GM18858 (cell line): Measurements from ENCODE around the gene NBEA.

Source experiments
- ATAC-seq: cut with Tn5 transposase; IDR thresholded peaks from one replicate; pipeline ENCODE4 v1.9.1; 2021; ENCODE audit not compliant: unreplicated experiment

The NBEA gene

GRCh38 chr13:35557475-35557874 lies 615.4 kb downstream of the NBEA start:
- no peak for ATAC-seq

- no peak for ATAC-seq
Observed at GRCh38 chr13:35561540-35561939, 619.5 kb downstream of the NBEA start.

- no peak for ATAC-seq
Observed at GRCh38 chr13:35565273-35565672, 623.2 kb downstream of the NBEA start.

GRCh38 chr13:35566340-35566739 lies 624.3 kb downstream of the NBEA start:
- ATAC-seq = no peak

DNA sequence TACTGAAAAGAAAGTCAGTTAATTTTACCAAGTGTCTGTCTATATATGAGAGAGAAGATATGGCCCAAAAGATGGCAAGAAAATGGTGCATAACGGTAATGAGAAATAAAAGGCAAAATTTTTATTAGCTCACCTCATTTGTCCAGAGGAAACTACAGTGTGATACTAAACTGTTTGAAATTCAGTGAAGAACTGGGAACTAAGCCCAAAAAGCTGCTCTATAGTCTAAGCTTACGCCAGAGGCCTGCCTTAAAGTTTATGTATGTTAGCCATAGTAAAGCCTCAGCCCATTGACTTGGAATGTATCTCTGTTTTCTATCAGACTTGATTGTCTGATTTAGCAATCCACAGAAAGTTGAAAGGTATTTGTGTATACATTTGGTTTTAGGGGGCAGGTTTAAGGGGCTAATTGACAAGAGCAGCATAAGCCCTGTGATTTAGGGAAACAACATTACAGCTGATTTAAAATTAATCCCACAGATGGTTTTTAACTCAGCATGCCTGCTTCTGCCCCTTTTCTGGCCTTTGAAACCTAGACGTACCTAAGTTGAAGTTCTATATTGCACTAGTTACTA lies 625.4 kb downstream of the NBEA start:
- ATAC-seq = no peak

DNA sequence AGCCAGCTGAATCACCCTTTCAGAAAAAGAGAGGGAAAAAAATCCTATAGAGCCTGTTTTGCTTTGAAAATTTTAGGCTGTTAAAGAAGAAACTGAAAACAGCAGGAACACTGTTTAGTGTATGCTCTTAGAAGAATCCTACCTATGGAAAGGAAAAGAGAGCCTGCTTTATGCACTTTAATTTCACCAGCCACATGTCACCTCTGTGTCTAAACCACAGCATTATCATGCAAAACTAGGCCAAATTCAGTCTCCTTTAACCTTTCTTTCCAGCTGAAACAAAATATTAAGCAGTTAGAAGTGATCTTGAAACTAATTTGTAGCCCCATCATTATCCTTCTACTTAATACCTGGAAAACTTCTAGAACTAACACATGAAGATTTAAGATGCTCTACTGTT lies 631.6 kb downstream of the NBEA start:
- no peak for ATAC-seq

DNA sequence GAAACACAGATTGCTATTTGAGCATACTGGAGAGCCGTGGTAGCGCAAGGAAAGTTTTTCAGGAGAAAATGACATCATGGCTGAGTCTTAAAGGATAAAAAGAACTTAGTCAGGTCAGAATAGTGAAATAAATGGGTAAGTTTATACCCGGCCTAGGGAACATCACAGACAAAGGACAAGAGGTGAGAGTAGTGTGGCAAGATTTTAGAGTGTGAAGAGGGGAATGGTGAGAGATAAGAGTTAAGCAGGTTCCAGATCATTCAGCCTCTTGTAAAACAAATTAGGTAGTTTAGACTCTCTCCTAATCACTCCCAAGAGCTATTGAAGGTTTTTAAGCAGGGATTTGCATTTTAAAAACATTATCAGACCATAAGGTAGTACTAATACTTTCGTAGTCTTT lies 650.4 kb downstream of the NBEA start:
- ATAC-seq = no peak

- ATAC-seq = no peak
Observed at GRCh38 chr13:35593651-35594050, 651.6 kb downstream of the NBEA start.

GRCh38 chr13:35594096-35594495 lies 652.0 kb downstream of the NBEA start:
- no peak for ATAC-seq

DNA sequence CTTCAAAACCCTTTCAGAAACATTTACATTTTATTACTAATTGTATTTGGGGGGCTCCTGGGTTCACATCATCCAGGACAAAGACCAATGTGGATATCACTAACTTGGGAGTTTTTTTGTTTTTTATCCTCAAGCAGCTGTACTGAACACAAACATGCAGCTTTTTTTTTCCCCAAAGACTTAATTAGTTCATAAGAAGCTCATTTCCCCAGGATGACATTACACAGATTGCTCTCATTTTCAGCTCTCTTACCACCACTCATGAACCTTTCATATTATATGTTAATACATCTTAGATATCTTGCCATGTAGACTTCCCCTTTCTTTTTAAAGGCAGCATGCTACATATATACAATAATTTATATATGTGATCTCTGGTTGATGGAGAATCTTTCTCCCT lies 653.1 kb downstream of the NBEA start:
- no peak for ATAC-seq

DNA sequence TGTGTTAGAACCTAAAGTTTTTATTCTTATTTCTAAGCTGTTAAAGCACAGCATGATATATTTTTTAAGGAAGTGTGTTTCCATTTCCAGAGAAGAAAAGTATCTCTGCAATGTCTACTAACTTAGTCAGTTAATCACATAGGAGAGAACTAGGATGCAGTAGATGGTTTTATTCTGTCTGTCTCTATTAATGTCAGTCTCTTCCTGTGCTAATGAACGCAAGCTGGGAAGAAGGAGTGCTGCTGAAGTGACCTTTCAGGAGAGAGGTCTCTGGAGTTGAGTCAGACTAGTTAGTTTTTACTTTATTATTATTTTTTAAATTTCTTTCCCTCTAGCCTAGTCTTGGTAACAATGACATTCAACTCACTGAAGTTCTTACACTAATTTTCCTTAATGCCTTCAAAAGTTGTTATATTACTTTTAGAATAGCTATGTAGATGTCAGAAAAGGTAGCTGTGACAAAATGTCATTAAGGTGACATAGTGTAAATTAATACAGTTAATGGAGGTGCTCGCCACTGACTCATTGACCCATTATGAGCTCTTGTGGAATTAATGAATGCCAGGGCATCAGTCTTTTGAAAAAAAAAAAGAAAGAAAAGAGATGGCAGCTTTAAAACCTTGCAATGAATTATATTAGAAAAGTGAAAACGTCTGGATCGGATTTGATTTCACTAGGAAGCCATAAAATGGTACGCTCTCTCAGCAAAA lies 654.4 kb downstream of the NBEA start:
- no peak for ATAC-seq

DNA sequence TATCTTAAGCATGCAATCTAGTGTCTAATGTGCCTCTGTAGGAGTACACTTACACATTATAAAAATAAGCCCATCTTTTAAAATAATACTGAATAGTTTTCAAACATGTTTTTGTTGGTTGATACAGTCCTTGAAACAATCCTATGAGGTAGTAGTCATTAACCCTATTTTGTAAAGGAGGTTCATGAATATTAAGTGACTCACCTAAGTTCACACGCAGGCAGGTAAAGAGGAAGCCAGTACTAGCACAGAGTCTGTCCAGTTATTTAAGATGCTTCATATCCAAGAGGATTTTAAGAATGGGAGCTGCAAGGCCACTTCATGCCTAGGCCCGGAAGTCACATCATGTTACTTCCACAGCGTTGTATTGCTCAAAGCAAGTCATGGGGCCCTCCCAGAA lies 655.4 kb downstream of the NBEA start:
- ATAC-seq = no peak

- no peak for ATAC-seq
Observed at GRCh38 chr13:35598233-35598632, 656.2 kb downstream of the NBEA start.

DNA sequence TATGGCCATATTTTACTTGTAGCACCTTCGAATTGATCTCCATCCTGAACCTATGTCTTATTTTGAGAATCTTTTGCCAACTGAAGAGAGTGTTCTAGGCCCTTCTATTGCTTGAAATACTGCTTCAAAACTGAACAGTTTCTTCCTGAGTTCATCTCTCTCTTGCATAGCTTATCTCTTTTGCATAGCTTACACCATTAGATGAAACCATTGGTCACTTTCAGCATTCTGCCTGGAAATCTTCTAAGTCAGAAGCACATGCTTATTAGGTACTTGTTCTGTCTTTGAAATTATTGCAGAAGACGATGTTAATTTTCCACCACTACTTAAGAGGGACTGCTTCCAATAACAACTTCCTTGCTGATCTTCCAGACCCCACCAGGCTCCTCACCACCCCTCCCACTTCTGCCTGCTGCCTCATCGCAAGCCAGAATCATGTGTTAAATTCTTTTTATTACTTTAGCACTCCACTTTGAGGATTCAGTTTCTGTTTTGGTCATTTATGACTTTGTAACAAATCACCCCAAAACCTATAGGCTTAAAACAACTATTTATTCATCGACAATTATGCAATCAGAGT lies 656.8 kb downstream of the NBEA start:
- no peak for ATAC-seq

DNA sequence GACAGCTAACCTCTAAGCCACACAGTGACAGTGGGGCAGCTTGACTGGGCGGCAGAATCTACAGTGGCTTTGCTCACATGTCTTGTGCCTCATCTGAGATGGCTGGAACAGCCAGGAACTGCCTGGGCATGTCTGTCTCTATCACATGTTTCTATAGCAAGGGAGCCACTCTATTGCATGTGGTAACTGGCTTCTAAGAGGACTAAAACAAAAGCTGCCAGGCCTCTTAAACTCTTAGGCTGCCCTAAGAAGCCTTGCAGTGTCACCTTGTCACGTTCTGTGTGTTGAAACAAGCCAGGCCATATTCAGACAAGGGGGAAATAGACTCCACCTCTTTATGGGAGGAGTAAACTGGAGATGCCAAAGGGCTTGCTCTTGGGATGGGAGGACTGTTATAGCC lies 657.3 kb downstream of the NBEA start:
- ATAC-seq = no peak

- no peak for ATAC-seq
Observed at GRCh38 chr13:35600137-35600536, 658.1 kb downstream of the NBEA start.

DNA sequence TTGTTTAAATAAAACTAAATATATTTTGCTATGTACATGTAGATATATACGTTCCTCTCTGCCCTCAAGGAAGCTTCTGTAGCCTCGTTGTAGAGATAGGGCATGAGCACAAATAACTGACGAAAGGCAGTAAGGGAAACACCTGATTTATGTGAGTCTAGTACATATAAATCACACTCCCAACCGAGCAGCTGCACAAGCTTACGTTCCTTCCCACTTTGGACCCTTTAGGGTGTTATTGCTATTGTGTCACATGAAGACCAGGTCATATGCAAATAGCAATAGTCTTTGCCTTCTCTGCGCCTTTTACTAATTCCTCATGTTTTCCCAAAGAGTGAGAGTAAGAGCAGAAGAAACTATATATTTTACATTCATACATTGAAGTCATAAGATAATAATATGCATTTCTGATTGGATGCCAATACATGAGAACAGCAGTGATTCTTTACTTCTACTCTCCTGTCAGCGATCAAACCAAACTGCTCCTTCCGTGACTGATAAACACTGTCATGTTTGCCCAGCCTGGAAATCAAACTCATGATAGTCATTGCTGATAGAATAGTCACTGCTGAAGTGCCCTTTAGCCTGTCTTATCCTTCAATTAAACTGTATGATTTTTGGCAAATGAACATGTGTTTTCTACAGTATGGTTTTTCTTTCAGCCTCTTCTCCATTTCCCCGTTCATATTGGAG lies 661.7 kb downstream of the NBEA start:
- no peak for ATAC-seq

DNA sequence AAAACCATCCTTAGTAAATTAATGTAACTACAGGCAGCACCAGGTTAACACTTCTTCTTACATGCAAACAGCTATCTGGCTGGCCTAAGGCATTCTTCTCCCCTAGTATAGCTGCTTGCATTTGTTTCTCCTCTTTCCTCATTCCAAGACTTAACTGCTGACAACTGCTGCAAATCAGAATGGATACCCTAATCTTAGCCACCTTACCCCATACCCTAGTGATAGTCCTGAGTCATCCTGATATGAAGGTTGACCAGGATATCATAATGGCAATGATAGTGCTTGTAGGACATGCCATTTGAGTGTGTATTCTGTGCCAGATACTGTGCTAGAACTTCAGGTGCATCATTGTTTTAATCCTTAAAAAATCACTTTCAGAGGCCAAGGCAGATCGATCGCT lies 672.6 kb downstream of the NBEA start:
- ATAC-seq = no peak

DNA sequence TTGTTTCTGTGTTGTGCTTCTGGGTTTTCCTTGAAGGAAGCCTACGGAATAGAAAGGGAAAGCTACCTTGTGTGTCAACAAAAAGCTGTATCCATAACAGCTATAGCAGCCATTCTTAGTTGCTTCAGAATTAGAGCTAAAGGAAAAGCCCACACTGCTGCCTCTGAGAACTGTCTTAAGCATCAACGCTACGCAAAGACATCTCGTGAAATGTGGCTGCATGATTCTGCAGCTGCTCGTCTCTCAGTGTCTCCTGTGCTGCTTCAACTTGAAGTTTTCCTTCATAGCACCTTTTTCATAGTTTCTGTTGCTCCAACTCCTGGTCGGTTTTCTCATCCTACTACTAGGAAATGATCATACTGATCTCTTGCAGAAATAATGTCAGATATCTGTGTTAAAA lies 675.4 kb downstream of the NBEA start:
- no peak for ATAC-seq

DNA sequence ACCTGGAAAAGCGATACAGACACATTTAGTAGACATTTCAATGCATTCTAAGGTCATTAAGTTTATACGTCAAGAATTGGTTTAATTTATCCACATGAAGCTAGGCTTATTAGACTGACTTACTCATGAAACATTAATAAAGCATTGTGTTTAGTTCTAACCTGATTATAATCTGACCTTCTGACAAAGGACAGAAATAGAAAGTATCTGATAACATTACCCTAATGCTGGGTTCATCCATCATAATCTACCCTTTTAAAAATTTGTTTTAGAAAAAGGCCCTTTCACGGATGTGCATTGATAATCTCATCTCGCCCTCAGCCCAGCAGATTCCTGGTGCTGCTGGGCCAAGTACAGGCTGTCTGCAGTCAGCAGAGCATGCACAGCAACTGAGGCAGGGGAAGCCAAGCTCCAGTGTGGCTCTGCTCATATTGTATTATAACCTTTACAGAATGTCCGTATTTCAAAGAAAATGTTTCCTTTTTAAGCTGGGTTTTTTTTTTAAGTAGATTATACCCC lies 676.6 kb downstream of the NBEA start:
- no peak for ATAC-seq

DNA sequence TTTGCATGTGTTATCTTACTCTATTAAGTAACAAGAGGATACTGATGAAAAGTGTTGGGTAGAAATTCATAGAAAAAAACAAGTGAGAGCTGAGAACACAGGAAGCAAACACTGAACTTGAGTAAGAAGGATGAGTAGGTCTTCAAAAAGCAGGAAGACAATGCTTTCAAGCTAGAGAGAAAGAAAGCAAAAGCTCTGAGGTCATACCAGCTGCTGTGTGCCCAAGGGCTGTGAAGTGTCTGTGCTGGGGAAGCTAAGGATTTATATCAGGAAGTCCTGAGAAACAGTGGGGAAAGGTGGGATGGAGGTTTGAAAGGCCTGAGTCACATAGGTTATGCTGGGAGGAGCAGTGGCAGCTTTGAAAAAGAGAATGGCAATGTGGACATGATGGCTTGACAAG lies 679.9 kb downstream of the NBEA start:
- ATAC-seq = no peak

- no peak for ATAC-seq
Observed at GRCh38 chr13:35629026-35629425, 687.0 kb downstream of the NBEA start.
